DMS53 treated with DMSO at 0.1 percent for 48 hours (cell line): ENCODE measurements around the gene EPHA5.

Source experiments
- DNase-seq: peaks from one replicate; lab custom pipeline; 2025; ENCODE audit not compliant: unreplicated experiment; lab: John Stamatoyannopoulos, UW

Gene EPHA5

GRCh38 chr4:65635051-65635821 lies 35.1 kb downstream of the EPHA5 start:
- DNase-seq = no peak

GRCh38 chr4:65624651-65625050 lies 45.6 kb downstream of the EPHA5 start:
- DNase-seq = no peak

- DNase-seq = peak; percentile 3
Measured at GRCh38 chr4:65623506-65623905, 46.8 kb downstream of the EPHA5 start.

GRCh38 chr4:65617416-65617815 lies 52.9 kb downstream of the EPHA5 start:
- no peak for DNase-seq

- no peak for DNase-seq
Measured at GRCh38 chr4:65604515-65604914, 65.8 kb downstream of the EPHA5 start.

- DNase-seq = no peak
Measured at GRCh38 chr4:65600656-65601055, 69.6 kb downstream of the EPHA5 start.

- DNase-seq = peak; percentile 13
Measured at GRCh38 chr4:65599340-65599739, 70.9 kb downstream of the EPHA5 start.

- no peak for DNase-seq
Measured at GRCh38 chr4:65597697-65598096, 72.6 kb downstream of the EPHA5 start.

- DNase-seq = no peak
Measured at GRCh38 chr4:65592089-65592488, 78.2 kb downstream of the EPHA5 start.

GRCh38 chr4:65589921-65590320 lies 80.4 kb downstream of the EPHA5 start:
- no peak for DNase-seq

GRCh38 chr4:65589331-65589730 lies 81.0 kb downstream of the EPHA5 start:
- DNase-seq = peak; percentile 60

- no peak for DNase-seq
Measured at GRCh38 chr4:65580551-65580950, 89.7 kb downstream of the EPHA5 start.

GRCh38 chr4:65566473-65566872 lies 103.8 kb downstream of the EPHA5 start:
- no peak for DNase-seq

GRCh38 chr4:65561164-65561563 lies 109.1 kb downstream of the EPHA5 start:
- no peak for DNase-seq

GRCh38 chr4:65559270-65559669 lies 111.0 kb downstream of the EPHA5 start:
- no peak for DNase-seq

GRCh38 chr4:65552057-65552456 lies 118.2 kb downstream of the EPHA5 start:
- DNase-seq = no peak

GRCh38 chr4:65550500-65550899 lies 119.8 kb downstream of the EPHA5 start:
- DNase-seq = no peak

- DNase-seq = no peak
Measured at GRCh38 chr4:65546882-65547416, 123.3 kb downstream of the EPHA5 start.

- no peak for DNase-seq
Measured at GRCh38 chr4:65538571-65538970, 131.7 kb downstream of the EPHA5 start.

GRCh38 chr4:65535113-65535512 lies 135.2 kb downstream of the EPHA5 start:
- DNase-seq = no peak

- DNase-seq = no peak
Measured at GRCh38 chr4:65521666-65522065, 148.6 kb downstream of the EPHA5 start.

- DNase-seq = no peak
Measured at GRCh38 chr4:65515646-65516045, 154.6 kb downstream of the EPHA5 start.

GRCh38 chr4:65510976-65511375 lies 159.3 kb downstream of the EPHA5 start:
- no peak for DNase-seq
